OCI-LY1 (cell line): Measurements from ENCODE around the gene TM4SF5.

Experiments used
- H2AFZ ChIP-seq: fragments of 200-600 bp; sonication (generic), shearing (Covaris generic); 2 replicates; pipeline ENCODE4 v1.6.0; 2014; ENCODE audit warnings: antibody characterized with exemption, mild to moderate bottlenecking, low read length
- H3F3A ChIP-seq: fragments of 200-600 bp; sonication (generic), shearing (Covaris generic); 2 replicates; pipeline ENCODE4 v1.6.0; 2014; ENCODE audit warnings: mild to moderate bottlenecking, antibody characterized with exemption, low read length, moderate library complexity; ENCODE audit not compliant: insufficient read depth
- H3K27ac ChIP-seq: fragments of 200-600 bp; sonication (generic); 2 replicates; pipeline ENCODE4 v1.5.1; 2014; ENCODE audit warnings: low read length, mixed run types, mild to moderate bottlenecking, low read depth; ENCODE audit not compliant: poor library complexity, severe bottlenecking
- H3K27me3 ChIP-seq: fragments of 200-600 bp; sonication (generic); 2 replicates; pipeline ENCODE4 v1.6.0; 2014; ENCODE audit warnings: antibody characterized with exemption, mild to moderate bottlenecking, low read length, moderate library complexity; ENCODE audit not compliant: insufficient read depth
- H3K36me3 ChIP-seq: fragments of 200-600 bp; sonication (generic); 2 replicates; pipeline ENCODE4 v1.6.1; 2014; ENCODE audit warnings: mild to moderate bottlenecking, antibody characterized with exemption, low read length, moderate library complexity, mixed read lengths; ENCODE audit not compliant: insufficient read depth
- H3K4me1 ChIP-seq: fragments of 200-600 bp; sonication (generic); 2 replicates; pipeline ENCODE4 v1.5.1; 2014; ENCODE audit warnings: mild to moderate bottlenecking, low read length, moderate library complexity; ENCODE audit not compliant: insufficient read depth, severe bottlenecking
- H3K4me2 ChIP-seq: fragments of 200-600 bp; sonication (generic), shearing (Covaris generic); 2 replicates; pipeline ENCODE4 v1.6.1; 2014; ENCODE audit warnings: low read length
- H3K4me3 ChIP-seq: fragments of 200-600 bp; sonication (generic); 2 replicates; pipeline ENCODE4 v1.5.1; 2014; ENCODE audit warnings: low read length, low read depth, mild to moderate bottlenecking, mixed read lengths; ENCODE audit not compliant: poor library complexity, severe bottlenecking
- H3K79me2 ChIP-seq: fragments of 200-600 bp; shearing (Covaris generic); 2 replicates; pipeline ENCODE4 v1.6.1; 2016; ENCODE audit warnings: mixed run types, low read length, mixed read lengths; ENCODE audit not compliant: insufficient read depth
- H3K9ac ChIP-seq: fragments of 200-600 bp; sonication (generic), shearing (Covaris generic); 2 replicates; pipeline ENCODE4 v1.6.1; 2014; ENCODE audit warnings: mild to moderate bottlenecking, low read length, mixed read lengths
- H3K9me2 ChIP-seq: fragments of 200-600 bp; sonication (generic), shearing (Covaris generic); 2 replicates; pipeline ENCODE4 v1.6.1; 2014; ENCODE audit warnings: low read depth, mild to moderate bottlenecking, low read length, mixed read lengths
- H3K9me3 ChIP-seq: fragments of 200-600 bp; shearing (Covaris generic); 2 replicates; pipeline ENCODE4 v1.6.1; 2014; ENCODE audit warnings: low read length, mixed read lengths
- H4K20me1 ChIP-seq: fragments of 200-600 bp; sonication (generic), shearing (Covaris generic); 2 replicates; pipeline ENCODE4 v1.6.0; 2016; ENCODE audit warnings: mild to moderate bottlenecking, low read length; ENCODE audit not compliant: insufficient read depth
- CTCF ChIP-seq: fragments of 200-600 bp; sonication (generic), shearing (Covaris generic); IDR thresholded peaks from 2 replicates; pipeline ENCODE4 v1.5.1; 2017; ENCODE audit warnings: mild to moderate bottlenecking, antibody characterized with exemption, low read length, moderate library complexity, mixed read lengths
- EZH2 ChIP-seq: fragments of 200-600 bp; sonication (generic), shearing (Covaris generic); IDR thresholded peaks from 2 replicates; pipeline ENCODE4 v1.8.0; 2017; ENCODE audit warnings: borderline replicate concordance, mixed run types, mild to moderate bottlenecking, antibody characterized with exemption, low read length, moderate library complexity, mixed read lengths

Gene TM4SF5

GRCh38 chr17:4806456-4806776 is 34.7 kb downstream of the TM4SF5 start:
- H3K36me3 ChIP-seq, result no peaks in the 10 kb centered on the region
- peak overlapping the region; percentile 67 for H3K9ac ChIP-seq
- H3K27me3 ChIP-seq, result no peaks in the 10 kb centered on the region
- no peaks in the 10 kb centered on the region for H3K9me3 ChIP-seq
- H4K20me1 ChIP-seq, result no peaks in the 10 kb centered on the region
- no peaks in the 10 kb centered on the region for H3F3A ChIP-seq
- no peaks in the 10 kb centered on the region for H3K79me2 ChIP-seq
- peak overlapping the region; percentile 84 for H3K4me2 ChIP-seq
- peak overlapping the region; percentile 68 for H3K4me3 ChIP-seq
- no peaks in the 10 kb centered on the region for H3K9me2 ChIP-seq
- H2AFZ ChIP-seq, result no peak overlapping the region
- H3K27ac ChIP-seq, result no peak overlapping the region
- no peak for TF ChIP-seq EZH2
- TF ChIP-seq CTCF, result no peak
- H3K4me1 ChIP-seq, result peaks cover 15% of the 10 kb centered on the region

GRCh38 chr17:4806777-4807604 is 35.3 kb downstream of the TM4SF5 start, which contains the start of gene PLD2:
Gene PLD2 (plus strand): TSS chr17:4807152. CDS start chr17:4807773, 621 bp downstream.
- H3K79me2 ChIP-seq, result no peaks in the 10 kb centered on the region
- H3K4me1 ChIP-seq, result peaks cover 15% of the 10 kb centered on the region
- H4K20me1 ChIP-seq, result no peaks in the 10 kb centered on the region
- no peak within 1 kb of the TSS for H2AFZ ChIP-seq
- TF ChIP-seq EZH2, result no peak
- TF ChIP-seq CTCF, result no peak
- H3K4me3 ChIP-seq, result peak within 1 kb of the TSS; percentile 68
- H3K9ac ChIP-seq, result peak within 1 kb of the TSS; percentile 67
- H3K9me3 ChIP-seq, result no peaks in the 10 kb centered on the region
- no peak within 1 kb of the TSS for H3K27ac ChIP-seq
- H3K9me2 ChIP-seq, result no peaks in the 10 kb centered on the region
- H3K4me2 ChIP-seq, result peak within 1 kb of the TSS; percentile 84
- no peaks in the 10 kb centered on the region for H3F3A ChIP-seq
- H3K27me3 ChIP-seq, result no peaks in the 10 kb centered on the region
- H3K36me3 ChIP-seq, result no peaks in the 10 kb centered on the region

- Histone ChIP-seq H3K4me1 (peaks cover 15% of the 10 kb centered on the region), H3K79me2 (no peaks in the 10 kb centered on the region), H3K9me2 (no peaks in the 10 kb centered on the region), H2AFZ (no peak overlapping the region), H3K4me2 (peak overlapping the region; percentile 84), H4K20me1 (no peaks in the 10 kb centered on the region), H3K4me3 (peak overlapping the region; percentile 68), H3K36me3 (no peaks in the 10 kb centered on the region), H3K27ac (no peak overlapping the region), H3K27me3 (no peaks in the 10 kb centered on the region), H3K9ac (no peak overlapping the region; the same call in 1 of the 2 replicates), H3K9me3 (no peaks in the 10 kb centered on the region), H3F3A (no peaks in the 10 kb centered on the region)
- TF ChIP-seq EZH2 (no peak), CTCF (no peak)
These were observed 36.1 kb downstream of the TM4SF5 start for GRCh38 chr17:4807605-4808377.
